Stimulated activated CD4-positive, alpha-beta T cell treated with anti-CD3 and anti-CD28 coated beads, Interleukin-4, amount 100 ng/mL, for 48 hours (primary cell): ENCODE measurements around the gene HPN.
"Not testable (repeated sequence)": the region's sequence is repeated elsewhere in the genome, so short reads cannot be mapped to it uniquely, and the experiment has no call there.

Source experiments
- DNase-seq, 2 donors: peaks; one replicate each; pipeline ENCODE4 v3.0.0-alpha.2; 2020; ENCODE audit warnings: low read depth in 2 of 2

Gene HPN

DNA sequence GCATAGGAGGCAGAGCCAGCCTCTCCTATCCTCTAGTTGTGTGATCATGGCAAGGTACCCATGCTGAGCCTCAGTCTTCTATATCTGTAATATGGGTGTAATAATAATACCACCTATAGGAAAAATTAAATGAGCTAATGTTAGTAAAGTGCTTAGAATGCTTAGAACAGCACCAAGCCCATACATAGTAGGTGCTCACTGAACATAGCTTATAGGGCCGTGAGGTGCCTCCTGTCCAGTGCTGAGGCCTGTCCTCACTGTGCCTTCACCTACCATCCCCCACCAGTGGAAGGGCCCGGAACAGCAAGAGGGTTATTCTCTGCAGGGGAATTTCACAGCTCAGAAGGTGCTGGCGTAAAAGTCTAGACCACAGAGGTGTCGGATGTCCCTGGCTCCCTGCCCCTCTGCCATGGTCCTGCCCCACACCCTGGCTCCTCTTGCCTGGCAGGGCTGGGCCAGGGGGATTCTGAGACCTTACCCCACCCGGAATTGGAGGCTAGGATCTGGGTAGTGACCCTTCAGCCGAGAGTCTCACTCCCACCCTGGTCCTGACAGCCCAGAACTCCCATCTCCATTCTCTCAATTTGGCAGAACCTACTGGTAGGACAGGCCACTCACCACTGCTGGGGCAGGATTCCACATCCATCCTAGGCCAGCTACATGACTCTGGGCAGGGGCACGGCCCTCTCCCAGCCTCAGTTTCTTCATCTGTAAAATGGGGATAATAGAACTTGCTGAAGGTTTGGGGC is 13.5 kb upstream of the HPN start:
- DNase-seq, result no peak

DNA sequence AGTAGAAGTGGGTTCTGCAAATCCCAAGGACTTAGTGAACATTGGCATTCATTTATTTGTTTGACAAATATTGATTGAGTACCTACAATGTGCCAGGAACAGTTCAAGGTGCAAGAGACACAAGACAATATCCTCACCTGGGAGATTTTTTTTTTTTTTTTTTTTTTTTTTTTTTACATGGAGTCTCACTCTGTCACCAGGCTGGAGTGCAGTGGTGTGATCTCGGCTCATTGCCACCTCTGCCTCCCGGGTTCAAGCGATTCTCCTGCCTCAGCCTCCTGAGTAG is 13.0 kb upstream of the HPN start:
- DNase-seq, result not testable (repeated sequence)

DNA sequence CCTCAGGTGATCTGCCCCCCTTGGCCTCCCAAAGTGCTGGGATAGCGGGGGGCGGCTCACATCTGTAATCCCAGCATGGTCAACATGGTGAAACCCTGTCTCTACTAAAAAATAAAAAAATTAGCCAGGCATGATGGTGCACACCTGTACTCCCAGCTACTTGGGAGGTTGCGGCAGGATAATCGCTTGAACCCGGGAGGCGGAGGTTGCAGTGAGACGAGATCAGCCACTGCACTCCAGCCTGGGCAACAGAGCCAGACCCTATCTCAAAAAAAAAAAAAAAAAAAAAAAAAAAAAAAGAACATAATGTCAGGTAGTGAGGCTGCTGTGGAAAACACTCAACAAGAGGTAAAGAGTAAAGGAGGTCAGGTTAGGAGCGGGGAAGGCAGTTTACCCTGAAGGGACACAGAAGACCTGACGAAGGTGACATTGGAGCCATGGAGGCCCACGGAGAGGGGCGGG is 12.2 kb upstream of the HPN start:
- DNase-seq, result not testable (repeated sequence)

DNA sequence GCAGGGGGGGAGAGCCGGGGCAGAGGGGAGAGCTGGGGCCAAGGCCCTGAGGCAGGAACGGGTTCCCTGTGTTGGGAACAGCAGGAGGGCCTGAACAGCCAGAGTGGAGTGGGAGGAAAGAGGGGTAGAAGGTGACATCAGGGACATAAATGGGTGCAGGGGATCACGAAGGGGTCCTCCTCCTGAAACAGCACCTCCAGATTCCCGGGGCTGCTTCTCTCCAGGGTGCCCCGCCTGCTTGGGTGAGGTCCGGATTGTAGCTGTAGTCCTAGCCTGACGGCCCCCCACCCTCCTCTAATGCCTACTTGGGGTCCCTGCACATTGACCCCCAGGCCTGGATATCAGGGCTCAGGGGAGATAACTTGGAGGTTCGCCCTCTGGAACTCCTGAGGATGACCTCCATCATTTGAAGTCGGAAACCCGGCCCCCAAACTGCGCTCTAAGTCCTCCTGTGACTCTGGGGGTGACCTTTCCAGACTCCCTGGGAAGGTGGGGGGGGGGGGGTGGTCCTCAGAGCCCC is 11.7 kb upstream of the HPN start:
- no peak for DNase-seq

DNA sequence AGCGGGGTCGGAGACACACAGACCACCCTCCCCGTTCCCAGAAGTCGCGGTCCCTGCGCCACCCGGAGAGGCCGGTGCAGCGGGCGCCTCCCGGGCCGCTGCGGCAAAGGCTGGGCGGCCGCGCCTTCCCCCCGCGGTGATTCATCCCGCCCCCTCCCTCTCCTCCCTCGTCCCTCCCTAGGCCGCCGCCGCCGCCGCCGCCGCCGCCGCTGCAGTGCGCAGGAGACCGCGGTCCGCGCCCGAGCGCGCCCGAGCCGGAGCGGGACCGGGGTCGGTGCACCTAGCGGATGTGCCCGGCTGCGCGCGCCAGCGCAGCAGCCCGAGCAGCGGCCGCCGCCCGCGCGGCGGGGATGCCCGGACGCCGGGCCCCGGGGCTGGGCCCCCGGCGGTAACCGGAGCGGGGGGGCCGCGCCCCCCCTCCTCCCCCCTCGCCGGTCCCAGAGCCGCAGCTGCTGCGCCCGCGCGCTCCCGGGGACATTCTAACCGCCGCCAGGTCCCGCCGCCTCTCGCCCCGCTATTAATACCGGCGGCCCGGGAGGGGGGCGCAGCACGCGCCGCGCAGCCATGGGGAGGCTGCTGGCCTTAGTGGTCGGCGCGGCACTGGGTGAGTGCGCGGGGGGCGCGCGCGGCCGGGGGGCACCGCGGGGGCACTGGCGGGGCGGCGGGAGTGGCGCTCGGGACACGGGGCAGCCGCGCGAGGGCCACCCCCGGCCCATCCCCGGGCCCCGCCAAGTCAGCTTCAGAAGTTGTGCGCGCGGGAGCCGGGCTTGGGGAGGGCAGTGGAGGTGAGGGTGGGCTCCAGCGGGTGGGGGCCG is 11.1 kb upstream of the HPN start, which contains the start of gene SCN1B:
SCN1B (plus strand) TSS at position 214 of the 815 bp plus-strand sequence; CDS start at position 565, 351 bp downstream.
- peak; percentile 66 to 71 for DNase-seq

DNA sequence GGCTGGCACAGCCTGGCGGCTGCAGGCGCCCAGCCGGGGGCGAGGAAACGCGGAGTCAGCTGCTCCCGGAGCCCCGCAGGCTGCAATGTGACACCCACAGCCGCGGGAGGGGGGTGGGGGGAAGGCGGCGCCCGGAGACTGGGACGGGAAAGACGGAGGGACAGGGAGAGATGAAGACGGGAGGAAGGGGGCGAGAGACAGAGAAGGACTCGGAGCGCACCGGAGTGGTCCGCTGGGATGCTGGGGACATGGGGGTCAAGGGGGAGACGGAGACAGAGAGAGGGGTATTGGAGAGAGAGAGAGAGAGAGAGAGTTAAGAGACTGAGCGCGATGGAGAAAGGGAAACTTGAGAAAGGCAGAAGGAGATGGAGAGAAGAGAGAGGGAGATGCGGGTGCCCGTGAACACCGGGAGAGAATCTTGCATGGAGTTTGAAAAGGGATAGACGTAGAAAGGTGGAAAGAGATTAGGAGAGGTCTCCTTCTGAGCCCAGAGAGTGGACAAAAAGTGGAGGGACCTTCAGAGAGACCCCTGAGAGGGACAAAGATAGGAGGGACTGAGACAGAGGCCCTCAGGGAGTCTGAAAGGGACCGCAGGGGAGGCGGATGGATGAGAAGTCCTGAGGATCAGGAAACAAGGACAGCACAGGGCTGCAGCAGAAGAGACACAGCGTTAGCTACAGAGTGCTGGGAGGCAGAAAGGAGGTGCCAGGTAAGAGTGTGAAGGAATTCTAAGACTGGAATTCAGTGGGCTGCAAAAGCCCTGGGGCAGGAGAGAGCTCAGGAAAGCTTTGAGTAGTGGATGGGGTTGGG is 10.2 kb upstream of the HPN start:
- no peak for DNase-seq

DNA sequence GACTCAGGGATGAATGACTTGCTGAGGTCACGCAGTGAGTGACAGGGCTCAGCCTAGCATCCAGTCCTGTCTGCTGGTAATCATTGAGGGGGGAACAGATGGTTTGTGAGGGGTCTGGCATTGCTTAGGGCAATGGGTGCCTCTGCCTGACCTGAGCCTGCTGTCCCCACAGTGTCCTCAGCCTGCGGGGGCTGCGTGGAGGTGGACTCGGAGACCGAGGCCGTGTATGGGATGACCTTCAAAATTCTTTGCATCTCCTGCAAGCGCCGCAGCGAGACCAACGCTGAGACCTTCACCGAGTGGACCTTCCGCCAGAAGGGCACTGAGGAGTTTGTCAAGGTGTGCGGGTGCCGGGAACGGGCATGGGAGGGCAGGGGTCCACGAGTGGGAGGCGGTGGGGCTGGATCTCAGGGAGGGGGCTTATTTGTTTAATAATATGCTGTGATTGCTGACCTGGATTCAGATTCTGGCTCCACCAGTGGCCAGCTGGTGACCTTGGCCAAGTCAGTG is 9.1 kb upstream of the HPN start:
- no peak for DNase-seq

DNA sequence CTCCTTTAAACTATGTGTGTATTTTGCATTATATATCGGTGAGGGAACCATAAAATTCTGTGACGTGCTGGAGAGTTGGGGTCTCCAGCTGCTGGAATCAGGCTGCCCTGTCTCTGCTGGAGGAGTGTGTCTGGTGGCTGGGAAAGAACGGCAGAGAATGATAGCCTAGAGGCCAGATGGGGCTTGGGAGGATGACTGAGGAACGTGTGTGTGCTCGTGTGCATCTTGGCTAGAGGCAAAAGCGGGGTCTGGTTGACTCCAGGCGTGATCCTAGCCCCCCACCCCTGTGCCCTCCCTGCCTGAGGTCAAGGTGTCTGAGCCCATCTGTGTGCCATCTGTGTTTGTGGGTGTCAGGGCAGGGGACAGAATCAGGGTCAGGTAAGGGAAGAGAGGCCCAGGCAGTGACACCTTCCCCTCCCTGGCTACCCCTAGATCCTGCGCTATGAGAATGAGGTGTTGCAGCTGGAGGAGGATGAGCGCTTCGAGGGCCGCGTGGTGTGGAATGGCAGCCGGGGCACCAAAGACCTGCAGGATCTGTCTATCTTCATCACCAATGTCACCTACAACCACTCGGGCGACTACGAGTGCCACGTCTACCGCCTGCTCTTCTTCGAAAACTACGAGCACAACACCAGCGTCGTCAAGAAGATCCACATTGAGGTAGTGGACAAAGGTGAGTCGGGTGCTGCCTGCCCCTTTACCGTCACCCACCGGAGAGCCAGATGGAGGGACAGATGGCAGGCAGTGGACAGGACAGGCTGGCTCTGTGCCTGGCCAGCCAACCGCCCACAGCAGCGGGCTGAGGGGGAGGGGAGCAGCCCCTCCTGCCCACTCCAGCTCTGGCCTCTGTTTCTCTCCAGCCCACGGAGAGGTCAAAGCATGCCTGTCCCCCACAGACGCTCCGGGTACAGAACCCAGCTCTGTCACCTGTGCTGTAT is 8.2 kb upstream of the HPN start:
- DNase-seq, result no peak

DNA sequence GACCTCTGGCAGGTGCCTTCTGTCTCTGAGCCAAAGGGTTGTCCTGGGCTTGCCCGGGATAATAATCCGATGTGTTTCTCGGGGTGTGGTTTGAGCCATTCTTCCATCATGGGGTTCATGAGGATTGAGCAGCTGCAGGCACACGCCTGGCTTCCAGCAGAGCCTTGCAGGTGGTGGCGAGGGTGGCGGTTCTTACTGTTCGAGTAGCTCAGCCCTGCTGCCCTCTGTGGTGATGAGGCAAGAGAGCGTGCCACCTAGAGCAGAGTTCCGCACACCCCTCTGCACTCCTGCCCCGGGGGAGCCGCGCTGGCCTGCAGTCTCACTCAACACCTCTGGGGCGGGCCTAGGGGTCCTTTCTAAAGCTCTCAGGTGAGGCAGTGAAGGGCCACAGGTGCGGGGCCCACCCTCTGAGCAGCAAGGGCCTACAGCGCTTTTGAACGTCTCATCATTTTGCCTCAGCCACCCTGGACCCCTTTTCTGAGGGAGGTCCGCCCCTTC is 7.5 kb upstream of the HPN start:
- no peak for DNase-seq

DNA sequence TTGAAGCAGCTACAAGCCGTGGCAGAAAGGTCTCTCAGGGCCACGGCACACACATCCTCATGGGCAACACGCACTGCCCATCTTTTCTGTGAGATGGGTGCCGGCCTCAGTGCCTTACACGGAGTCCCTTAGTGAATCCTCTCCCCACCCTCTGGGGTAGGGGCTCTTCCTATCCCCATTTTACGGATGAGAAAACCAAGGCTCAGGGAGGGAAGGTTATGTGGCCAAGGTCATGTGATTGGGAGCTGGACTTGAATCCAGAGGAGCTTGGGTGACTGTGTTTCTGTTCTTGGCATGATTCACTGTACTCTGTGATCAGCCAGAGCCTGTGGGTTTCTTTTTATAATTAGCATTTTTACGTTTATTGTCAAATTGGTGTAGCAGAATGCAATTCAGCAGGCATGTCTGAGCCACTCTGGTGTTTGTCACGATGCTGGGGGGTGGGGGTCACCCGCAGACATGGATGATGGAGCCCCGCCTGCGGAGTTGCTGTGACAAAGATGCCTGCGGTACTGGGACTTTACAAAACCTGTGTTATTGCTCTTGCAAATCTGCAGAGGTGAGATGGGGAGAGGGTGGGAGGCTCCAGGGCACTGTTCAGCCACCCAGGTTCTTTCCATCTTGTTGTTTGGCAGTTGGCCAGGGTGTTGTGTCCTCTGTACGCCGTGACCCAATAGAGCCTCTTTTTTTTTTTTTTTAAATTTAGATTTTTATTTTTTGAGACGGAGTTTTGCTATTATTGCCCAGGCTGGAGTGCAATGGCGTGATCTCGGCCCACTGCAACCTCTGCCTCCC is 6.7 kb upstream of the HPN start:
- DNase-seq, result no peak

DNA sequence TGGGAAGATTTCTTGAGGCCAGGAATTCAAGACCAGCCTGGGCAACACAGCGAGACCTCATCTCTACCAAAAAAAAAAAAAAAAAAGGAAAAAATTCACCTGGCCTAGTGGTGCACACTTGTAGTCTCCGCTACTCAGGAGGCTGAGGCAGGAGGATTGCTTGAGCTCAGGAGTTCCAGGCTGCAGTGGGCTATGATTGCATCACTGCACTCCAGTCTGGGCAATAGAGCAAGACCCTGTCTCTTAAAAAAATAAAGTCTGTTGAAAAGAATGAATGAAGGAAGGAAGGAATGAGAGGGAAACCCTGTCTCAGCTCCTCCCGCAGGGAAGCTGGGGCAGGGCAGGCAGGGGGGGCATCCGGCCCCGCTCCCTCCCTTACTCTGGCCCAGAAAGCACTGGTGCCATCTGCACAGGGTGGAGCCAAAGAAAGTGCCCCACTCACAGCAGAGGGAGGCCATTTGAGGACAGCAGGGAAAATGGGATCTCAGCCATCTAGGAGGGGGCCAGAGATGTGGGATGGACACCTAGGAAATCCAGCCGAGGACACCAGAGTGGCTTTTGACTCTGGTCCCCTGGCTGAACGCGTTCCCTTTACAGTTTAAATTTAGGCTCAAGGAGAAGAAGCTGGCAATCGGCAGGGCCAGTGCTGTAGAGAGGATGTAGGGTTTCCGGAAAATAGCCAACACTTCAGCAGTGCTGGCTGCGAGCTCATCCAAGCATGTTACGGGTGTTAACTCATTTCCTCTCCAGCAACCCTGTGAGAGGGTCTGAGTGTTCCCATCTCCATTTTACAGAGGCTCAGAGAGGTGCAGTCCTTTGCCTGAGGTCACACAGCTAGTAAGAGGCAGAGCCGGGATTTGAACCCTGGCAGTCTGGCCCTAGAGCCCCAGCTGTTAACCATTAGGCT is 3.6 kb upstream of the HPN start:
- no peak for DNase-seq

DNA sequence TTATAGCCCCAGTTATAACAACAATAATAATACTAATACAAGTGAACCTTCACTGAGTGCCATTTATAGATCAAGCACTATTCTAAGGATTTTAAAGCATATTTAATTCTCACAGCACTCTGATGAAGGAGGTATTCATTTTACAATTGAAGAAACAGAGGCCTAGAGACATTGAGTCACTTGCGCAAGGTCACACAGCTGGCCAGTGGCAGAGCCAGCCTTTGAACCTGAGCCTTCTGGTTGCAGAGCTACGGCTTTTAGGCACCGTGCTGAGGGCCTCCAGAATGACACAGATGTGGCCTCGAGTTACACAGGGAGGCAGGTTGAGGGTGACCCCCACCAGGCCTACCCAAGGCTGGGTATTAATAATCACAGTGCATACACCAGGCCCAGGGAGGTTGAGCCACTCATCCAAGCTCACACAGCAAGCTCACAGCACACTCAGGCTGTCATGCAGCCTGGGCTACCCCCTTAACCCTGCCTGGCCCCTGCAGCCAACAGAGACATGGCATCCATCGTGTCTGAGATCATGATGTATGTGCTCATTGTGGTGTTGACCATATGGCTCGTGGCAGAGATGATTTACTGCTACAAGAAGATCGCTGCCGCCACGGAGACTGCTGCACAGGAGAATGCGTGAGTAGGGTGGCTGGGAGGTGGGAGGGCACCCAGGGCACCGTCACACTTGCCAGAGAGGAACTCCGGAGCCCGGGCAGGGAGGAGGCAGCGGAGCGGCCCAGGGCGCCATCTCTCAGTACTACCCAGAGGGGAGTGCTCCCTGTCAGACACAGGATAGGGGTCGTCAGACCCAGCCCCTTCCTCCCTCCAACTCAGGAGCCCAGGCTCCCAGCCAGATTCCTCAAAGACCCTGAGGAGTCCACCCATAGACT is 2.7 kb upstream of the HPN start:
- no peak for DNase-seq

DNA sequence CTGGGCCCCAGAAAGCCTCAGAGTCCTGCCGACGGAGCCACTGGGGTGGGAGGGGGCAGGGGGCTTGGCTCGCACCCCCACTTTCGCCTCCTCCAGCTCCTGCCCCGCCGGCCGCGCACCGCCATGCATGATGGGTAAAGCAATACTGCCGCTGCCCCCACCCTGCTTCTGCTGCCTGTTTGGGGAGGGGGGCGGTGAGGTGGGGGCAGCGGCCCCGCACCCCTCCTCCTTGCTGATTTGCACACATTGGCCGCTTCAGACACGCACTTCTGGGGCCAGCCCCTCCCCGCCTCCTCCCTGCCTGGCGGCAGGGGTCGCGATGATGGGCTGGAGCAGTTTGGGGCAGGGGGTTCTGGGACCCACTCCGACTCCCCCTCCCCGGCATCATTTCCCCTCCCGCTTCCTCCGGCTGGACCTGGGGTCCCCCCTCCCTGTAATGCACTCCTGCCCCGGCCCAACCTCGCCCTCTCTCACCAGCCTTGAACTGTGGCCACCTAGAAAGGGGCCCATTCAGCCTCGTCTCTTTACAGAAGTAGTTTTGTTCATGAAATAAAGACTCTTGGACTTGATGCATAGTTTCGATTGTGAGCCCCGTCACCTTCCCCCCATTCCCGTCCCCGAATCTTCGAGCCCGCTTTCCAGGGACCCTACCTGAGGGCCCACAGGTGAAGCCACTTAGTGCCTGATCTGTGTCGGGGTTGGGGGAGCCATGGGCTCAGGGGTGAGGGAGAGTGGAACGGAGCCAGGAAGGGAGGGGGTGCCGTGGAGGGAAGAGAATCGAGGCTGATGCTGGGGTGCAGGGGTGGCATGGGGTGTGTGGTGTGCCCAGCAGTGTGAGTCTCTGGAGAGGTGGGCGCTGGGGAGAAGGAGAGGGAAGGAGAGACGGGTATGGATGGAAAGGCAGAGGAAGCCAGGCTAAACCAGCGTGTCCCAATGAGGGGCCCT is 1.4 kb upstream of the HPN start:
- no peak for DNase-seq

DNA sequence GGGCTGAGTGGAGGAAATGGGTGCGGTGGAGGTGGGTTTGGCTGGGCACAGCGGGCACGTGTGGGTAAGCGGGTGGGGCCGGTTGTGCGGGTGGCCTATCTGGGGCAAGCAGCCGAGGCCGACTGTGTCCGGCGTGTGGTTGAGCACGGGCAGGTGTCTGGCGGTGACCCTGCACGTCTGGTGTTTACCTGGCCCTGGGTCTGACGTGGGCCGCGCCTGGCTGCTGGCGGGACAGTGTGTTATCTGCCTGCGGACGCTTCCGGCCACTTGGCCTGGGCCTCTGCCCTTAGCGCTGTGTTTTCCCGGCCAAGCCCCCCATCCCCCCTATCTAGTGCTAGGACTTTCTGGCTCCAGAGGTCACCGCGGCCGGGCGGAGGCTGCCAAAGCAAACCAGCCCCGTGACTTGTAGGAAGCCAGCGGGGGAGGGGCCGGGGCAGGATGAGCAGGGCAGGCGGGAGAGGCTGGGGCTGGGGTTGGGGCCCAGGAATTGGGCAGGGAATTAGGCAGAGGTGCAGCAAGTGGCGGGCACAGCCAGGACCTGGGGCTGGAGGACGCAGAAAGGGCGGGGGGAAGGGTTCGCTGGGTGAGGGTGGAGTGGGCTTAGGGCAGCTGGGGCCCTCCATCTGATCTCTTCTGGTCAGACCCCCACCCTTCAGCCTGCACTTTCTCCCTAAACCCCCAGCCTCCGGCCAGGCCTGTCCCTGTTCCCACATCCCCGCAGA is 534 bp upstream of the HPN start:
- peak in 1 of 2 donors; percentile 17 for DNase-seq

DNA sequence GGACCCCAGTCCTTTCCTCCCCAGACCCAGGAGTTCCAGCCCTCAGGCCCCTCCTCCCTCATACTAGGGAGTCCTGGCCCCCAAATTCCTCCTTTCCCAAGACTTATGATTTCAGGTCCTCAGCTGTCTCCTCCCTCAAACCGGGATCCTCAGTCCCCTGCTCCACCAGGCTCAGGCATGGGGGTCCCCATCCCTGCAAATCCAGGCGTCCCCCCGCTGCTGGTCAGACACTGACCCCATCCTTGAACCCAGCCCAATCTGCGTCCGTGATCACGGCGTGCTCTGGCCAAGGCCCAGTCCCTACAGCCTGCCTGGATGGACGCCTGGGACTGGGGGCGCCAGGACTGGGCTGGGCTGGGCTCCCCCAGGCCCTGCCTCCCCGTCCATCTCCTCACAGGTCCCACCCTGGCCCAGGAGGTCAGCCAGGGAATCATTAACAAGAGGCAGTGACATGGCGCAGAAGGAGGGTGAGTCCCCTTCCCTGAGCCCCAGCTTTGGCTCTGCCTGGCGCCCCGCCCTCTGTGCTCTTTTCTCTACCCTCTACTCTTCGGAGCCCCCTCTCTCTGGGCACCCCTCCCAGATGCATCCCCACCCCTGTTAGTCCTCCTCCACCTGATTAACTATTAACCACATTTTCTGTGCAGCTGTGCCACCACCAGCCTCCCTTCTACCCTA is 672 bp downstream of the HPN start:
- DNase-seq, result no peak
